GM12878 (cell line): ENCODE measurements around the gene SLC26A1.

Experiments used
- CHD2 ChIP-seq: IDR thresholded peaks from 2 replicates; pipeline ENCODE4 v1.6.1; 2011; ENCODE audit warnings: low read depth, low read length, improper control_type of control experiment, borderline replicate concordance
- EZH2 ChIP-seq: IDR thresholded peaks from 2 replicates; pipeline ENCODE4 v1.6.1; 2012; ENCODE audit warnings: low read depth, mild to moderate bottlenecking, control low read depth, inconsistent platforms, low read length, borderline replicate concordance; ENCODE audit not compliant: control insufficient read depth
- NR2C2 ChIP-seq: IDR thresholded peaks from 2 replicates; pipeline ENCODE4 v1.6.1; 2011; ENCODE audit warnings: borderline replicate concordance, low read depth; ENCODE audit not compliant: control insufficient read depth, insufficient read length
- POLR2A ChIP-seq: IDR thresholded peaks from 2 replicates; pipeline ENCODE4 v1.6.1; 2011; ENCODE audit warnings: low read depth, mild to moderate bottlenecking, low read length
- TF ChIP-seq, protein P1 (sequence below), 3 experiments: IDR thresholded peaks in 2 of 3; conservative IDR thresholded peaks in 1 of 3; 2 replicates each; pipeline ENCODE4 v1.5.1; 2011; ENCODE audit warnings: low read depth in 3 of 3, low read length in 3 of 3, mild to moderate bottlenecking in 3 of 3, control low read depth in 2 of 3, moderate library complexity in 2 of 3, inconsistent platforms in 1 of 3, mixed read lengths in 1 of 3; ENCODE audit not compliant: control insufficient read depth in 2 of 3, insufficient read depth in 1 of 3; ENCODE audit errors: extremely low read depth in 1 of 3

- TF ChIP-seq, protein P1, sequence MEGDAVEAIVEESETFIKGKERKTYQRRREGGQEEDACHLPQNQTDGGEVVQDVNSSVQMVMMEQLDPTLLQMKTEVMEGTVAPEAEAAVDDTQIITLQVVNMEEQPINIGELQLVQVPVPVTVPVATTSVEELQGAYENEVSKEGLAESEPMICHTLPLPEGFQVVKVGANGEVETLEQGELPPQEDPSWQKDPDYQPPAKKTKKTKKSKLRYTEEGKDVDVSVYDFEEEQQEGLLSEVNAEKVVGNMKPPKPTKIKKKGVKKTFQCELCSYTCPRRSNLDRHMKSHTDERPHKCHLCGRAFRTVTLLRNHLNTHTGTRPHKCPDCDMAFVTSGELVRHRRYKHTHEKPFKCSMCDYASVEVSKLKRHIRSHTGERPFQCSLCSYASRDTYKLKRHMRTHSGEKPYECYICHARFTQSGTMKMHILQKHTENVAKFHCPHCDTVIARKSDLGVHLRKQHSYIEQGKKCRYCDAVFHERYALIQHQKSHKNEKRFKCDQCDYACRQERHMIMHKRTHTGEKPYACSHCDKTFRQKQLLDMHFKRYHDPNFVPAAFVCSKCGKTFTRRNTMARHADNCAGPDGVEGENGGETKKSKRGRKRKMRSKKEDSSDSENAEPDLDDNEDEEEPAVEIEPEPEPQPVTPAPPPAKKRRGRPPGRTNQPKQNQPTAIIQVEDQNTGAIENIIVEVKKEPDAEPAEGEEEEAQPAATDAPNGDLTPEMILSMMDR (IDR thresholded peaks at IDR 0.05 in 2 of 3, conservative IDR thresholded peaks at IDR 0.05 in 1 of 3; ENCODE audit: control insufficient read depth in 2 of 3, extremely low read depth in 1 of 3, insufficient read depth in 1 of 3, low read depth in 3 of 3, low read length in 3 of 3): no peak
- TF ChIP-seq EZH2 (no peak), CHD2 (no peak), POLR2A (no peak), NR2C2 (no peak)
These were observed 34.4 kb downstream of the SLC26A1 start for GRCh38 chr4:958696-959337.
